ENCODE measurements around the gene SNHG17.
A peak's percentile ranks its signal among the peaks of the same experiment; 100 is the strongest.
"Not testable (repeated sequence)": the region's sequence is repeated elsewhere in the genome, so short reads cannot be mapped to it uniquely, and the experiment has no call there.

Gene SNHG17

GRCh38 chr20:38447251-38447661 is 12.1 kb upstream of the SNHG17 start:
- peak overlapping the region; percentile 95 for H3K4me3 ChIP-seq (ENCODE audit: low read depth, low read length)
- no peak for TF ChIP-seq CTCF (conservative IDR thresholded peaks at IDR 0.05; ENCODE audit: low read depth, low read length)
- DNase-seq (ENCODE audit: low read depth): no peak

- peak; percentile 90 for TF ChIP-seq CTCF (conservative IDR thresholded peaks at IDR 0.05; ENCODE audit: low read depth, low read length)
- peak; percentile 97 for DNase-seq (ENCODE audit: low read depth)
- H3K4me3 ChIP-seq (ENCODE audit: low read depth, low read length): peak overlapping the region; percentile 95
Observed at GRCh38 chr20:38446441-38447209, 11.5 kb upstream of the SNHG17 start.

- TF ChIP-seq CTCF (conservative IDR thresholded peaks at IDR 0.05; ENCODE audit: low read depth, low read length): no peak
- H3K4me3 ChIP-seq (ENCODE audit: low read depth, low read length): no peak overlapping the region
Observed at GRCh38 chr20:38445901-38446425, 10.8 kb upstream of the SNHG17 start.

GRCh38 chr20:38445381-38445796 is 10.3 kb upstream of the SNHG17 start:
- DNase-seq (ENCODE audit: low read depth): no peak
- no peak for TF ChIP-seq CTCF (conservative IDR thresholded peaks at IDR 0.05; ENCODE audit: low read depth, low read length)
- no peak overlapping the region for H3K4me3 ChIP-seq (ENCODE audit: low read depth, low read length)

More at GRCh38 chr20:38445901-38446425, 10.8 kb upstream of the SNHG17 start:
- no peak for DNase-seq (ENCODE audit: low read depth)

GRCh38 chr20:38441916-38442315 is 6.8 kb upstream of the SNHG17 start:
- H3K4me3 ChIP-seq (ENCODE audit: low read depth, low read length): no peak overlapping the region
- DNase-seq (ENCODE audit: low read depth): peak; percentile 36
- no peak for TF ChIP-seq CTCF (conservative IDR thresholded peaks at IDR 0.05; ENCODE audit: low read depth, low read length)

- not testable (repeated sequence) for DNase-seq (ENCODE audit: low read depth); H3K4me3 ChIP-seq (ENCODE audit: low read depth, low read length)
Observed at GRCh38 chr20:38441110-38441509, 6.0 kb upstream of the SNHG17 start.

- no peak for TF ChIP-seq CTCF (conservative IDR thresholded peaks at IDR 0.05; ENCODE audit: low read depth, low read length)
Observed at GRCh38 chr20:38437796-38438195, 2.7 kb upstream of the SNHG17 start.

More at GRCh38 chr20:38437796-38438195, 2.7 kb upstream of the SNHG17 start:
- DNase-seq (ENCODE audit: low read depth): no peak
- no peak overlapping the region for H3K4me3 ChIP-seq (ENCODE audit: low read depth, low read length)

Data from choroid plexus epithelial cell (primary cell).